8988T (cell line): ENCODE results near the gene BLVRA.
"Not testable (repeated sequence)": the region's sequence is repeated elsewhere in the genome, so short reads cannot be mapped to it uniquely, and the experiment has no call there.

Experiments
- DNase-seq: peaks from one replicate; pipeline ENCODE4 v3.0.0; 2011

Gene BLVRA

GRCh38 chr7:43810195-43810941, 51.9 kb downstream of the BLVRA start:
- not testable (repeated sequence) for DNase-seq

- DNase-seq = no peak
Observed at GRCh38 chr7:43815373-43815772, 56.9 kb downstream of the BLVRA start.

- not testable (repeated sequence) for DNase-seq
Observed at GRCh38 chr7:43816046-43816797, 57.7 kb downstream of the BLVRA start.

- DNase-seq = not testable (repeated sequence)
Observed at GRCh38 chr7:43823425-43823824, 64.9 kb downstream of the BLVRA start.

GRCh38 chr7:43823941-43824340, 65.5 kb downstream of the BLVRA start:
- no peak for DNase-seq

- DNase-seq = not testable (repeated sequence)
Observed at GRCh38 chr7:43824513-43824912, 66.0 kb downstream of the BLVRA start.

GRCh38 chr7:43824963-43825362, 66.5 kb downstream of the BLVRA start:
- no peak for DNase-seq

- no peak for DNase-seq
Observed at GRCh38 chr7:43825391-43825808, 66.9 kb downstream of the BLVRA start.

- DNase-seq = not testable (repeated sequence)
Observed at GRCh38 chr7:43830917-43831316, 72.4 kb downstream of the BLVRA start.

GRCh38 chr7:43834463-43835251, 76.2 kb downstream of the BLVRA start:
- no peak for DNase-seq

- DNase-seq = no peak
Observed at GRCh38 chr7:43838201-43838658, 79.8 kb downstream of the BLVRA start.

GRCh38 chr7:43843296-43843695, 84.8 kb downstream of the BLVRA start:
- DNase-seq = no peak

GRCh38 chr7:43844257-43844656, 85.8 kb downstream of the BLVRA start:
- DNase-seq = no peak

GRCh38 chr7:43844662-43845061, 86.2 kb downstream of the BLVRA start:
- DNase-seq = no peak

GRCh38 chr7:43847496-43847895, 89.0 kb downstream of the BLVRA start:
- DNase-seq = no peak

GRCh38 chr7:43849047-43849446, 90.6 kb downstream of the BLVRA start:
- DNase-seq = no peak

GRCh38 chr7:43850348-43851116, 92.1 kb downstream of the BLVRA start:
- DNase-seq = no peak

GRCh38 chr7:43851805-43852204, 93.3 kb downstream of the BLVRA start:
- no peak for DNase-seq

GRCh38 chr7:43855176-43855575, 96.7 kb downstream of the BLVRA start:
- DNase-seq = no peak

GRCh38 chr7:43856316-43856715, 97.8 kb downstream of the BLVRA start:
- no peak for DNase-seq
